ENCODE measurements around the gene CRB3.

DNA sequence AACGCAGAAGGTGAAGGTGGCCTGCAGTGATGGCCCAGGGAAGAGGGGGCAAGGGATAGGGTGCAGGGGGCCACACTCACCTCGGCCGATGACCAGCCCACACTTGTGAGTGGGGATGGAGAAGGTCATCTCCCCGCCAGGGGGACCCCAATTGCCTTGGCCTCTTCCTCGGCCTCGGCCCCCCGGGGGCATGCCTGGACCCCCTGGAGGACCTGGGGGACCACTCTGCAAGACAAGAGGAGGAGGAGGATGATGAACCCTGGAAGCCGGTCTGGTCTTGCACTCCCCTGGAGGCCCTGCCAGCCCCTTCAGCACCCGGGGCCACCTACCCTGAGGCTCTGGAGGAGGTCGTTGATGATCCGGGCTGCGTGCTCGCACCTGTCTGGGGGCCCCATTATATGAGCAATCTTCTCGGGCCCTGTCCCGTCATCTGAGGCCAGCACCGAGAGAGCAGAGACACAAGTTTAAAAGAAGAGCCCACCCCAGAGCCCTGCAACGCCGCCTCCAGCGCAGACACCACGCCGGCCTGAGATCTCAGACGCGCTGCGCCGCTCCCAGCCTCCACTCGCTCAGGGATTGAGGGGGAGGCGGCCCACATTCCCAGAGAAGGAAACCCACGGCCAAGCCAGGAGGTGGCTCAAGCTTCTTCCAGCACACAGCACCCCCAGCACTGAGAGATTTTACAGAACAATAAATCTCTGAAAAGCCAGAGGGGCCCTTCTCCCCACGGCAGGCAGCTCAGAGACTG lies 47.2 kb upstream of the CRB3 start:
- TF ChIP-seq, protein P1, sequence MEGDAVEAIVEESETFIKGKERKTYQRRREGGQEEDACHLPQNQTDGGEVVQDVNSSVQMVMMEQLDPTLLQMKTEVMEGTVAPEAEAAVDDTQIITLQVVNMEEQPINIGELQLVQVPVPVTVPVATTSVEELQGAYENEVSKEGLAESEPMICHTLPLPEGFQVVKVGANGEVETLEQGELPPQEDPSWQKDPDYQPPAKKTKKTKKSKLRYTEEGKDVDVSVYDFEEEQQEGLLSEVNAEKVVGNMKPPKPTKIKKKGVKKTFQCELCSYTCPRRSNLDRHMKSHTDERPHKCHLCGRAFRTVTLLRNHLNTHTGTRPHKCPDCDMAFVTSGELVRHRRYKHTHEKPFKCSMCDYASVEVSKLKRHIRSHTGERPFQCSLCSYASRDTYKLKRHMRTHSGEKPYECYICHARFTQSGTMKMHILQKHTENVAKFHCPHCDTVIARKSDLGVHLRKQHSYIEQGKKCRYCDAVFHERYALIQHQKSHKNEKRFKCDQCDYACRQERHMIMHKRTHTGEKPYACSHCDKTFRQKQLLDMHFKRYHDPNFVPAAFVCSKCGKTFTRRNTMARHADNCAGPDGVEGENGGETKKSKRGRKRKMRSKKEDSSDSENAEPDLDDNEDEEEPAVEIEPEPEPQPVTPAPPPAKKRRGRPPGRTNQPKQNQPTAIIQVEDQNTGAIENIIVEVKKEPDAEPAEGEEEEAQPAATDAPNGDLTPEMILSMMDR (IDR thresholded peaks at IDR 0.05): no peak
- TF ChIP-seq POLR2A (IDR thresholded peaks at IDR 0.05): no peak
